ENCODE data around the gene TAS2R41.

Gene TAS2R41

DNA sequence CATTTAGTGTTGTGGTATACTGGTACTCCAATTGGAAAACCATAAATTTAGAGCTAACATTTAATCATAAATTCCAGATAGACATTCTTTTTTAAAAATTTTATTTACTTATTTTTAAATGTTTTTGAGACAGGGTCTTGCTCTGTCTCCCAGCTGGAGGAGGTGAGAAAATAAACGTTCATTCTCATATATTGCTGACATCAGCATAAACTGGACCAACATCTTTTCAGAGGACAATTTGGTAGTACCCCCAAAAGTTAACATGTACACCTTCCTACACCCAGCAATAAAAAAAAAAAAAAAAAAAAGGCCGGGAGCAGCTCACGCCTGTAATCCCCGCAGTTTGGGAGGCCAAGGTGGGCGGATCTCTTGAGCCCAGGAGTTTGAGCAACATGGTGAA is 29.2 kb upstream of the TAS2R41 start:
- DNase-seq (ENCODE audit: low read depth) = no peak
- no peak overlapping the region for H3K4me3 ChIP-seq (ENCODE audit: low read length)
- TF ChIP-seq, protein P1, sequence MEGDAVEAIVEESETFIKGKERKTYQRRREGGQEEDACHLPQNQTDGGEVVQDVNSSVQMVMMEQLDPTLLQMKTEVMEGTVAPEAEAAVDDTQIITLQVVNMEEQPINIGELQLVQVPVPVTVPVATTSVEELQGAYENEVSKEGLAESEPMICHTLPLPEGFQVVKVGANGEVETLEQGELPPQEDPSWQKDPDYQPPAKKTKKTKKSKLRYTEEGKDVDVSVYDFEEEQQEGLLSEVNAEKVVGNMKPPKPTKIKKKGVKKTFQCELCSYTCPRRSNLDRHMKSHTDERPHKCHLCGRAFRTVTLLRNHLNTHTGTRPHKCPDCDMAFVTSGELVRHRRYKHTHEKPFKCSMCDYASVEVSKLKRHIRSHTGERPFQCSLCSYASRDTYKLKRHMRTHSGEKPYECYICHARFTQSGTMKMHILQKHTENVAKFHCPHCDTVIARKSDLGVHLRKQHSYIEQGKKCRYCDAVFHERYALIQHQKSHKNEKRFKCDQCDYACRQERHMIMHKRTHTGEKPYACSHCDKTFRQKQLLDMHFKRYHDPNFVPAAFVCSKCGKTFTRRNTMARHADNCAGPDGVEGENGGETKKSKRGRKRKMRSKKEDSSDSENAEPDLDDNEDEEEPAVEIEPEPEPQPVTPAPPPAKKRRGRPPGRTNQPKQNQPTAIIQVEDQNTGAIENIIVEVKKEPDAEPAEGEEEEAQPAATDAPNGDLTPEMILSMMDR (conservative IDR thresholded peaks at IDR 0.05; ENCODE audit: low read length) = no peak

GRCh38 chr7:143449793-143450192 is 27.9 kb upstream of the TAS2R41 start:
- no peak for DNase-seq (ENCODE audit: low read depth)
- H3K4me3 ChIP-seq (ENCODE audit: low read length) = no peak overlapping the region
- TF ChIP-seq, protein P1 (conservative IDR thresholded peaks at IDR 0.05; ENCODE audit: low read length) = no peak

- H3K4me3 ChIP-seq (ENCODE audit: low read length) = no peak overlapping the region
- TF ChIP-seq, protein P1 (conservative IDR thresholded peaks at IDR 0.05; ENCODE audit: low read length) = no peak
- DNase-seq (ENCODE audit: low read depth) = no peak
Observed at GRCh38 chr7:143451122-143451521, 26.6 kb upstream of the TAS2R41 start.

DNA sequence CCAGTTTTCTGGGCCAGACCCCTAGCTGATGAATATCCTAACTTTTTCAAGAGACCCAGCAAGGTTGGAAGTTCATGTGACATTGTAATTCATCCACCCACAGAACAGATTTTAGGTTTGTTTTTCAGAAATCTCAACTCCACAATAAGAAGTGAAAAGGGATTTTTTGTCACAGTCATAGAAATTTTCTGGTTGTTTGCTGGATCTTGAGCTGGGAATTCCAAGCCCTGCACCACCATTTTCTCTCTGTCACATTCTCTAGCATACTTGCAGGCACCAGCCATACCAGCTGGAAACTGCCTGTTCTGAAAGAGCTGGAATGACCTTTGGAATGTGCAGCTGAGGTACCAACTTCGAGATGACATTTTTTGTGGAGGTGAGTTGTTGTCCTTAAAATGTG is 25.9 kb upstream of the TAS2R41 start:
- DNase-seq (ENCODE audit: low read depth) = no peak
- TF ChIP-seq, protein P1 (conservative IDR thresholded peaks at IDR 0.05; ENCODE audit: low read length) = no peak
- H3K4me3 ChIP-seq (ENCODE audit: low read length) = no peak overlapping the region

DNA sequence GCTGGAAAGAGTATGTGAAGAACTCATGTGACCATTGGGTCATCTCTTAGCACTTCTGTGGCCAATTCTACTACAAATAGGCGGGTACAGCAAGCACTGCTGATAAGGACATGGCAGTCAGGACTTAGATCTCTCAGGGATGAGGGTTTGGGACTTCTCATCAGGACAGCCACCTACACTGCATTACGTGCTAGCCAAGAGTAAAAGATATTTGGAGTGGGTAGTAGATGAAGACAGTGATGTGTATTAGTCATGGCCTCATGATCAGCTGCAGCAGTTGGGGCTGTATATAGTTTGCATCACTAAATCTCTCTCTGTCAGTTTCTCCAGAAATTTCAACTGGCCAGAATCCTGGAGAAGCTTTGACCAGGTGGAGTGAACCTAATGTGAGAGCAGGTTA is 25.2 kb upstream of the TAS2R41 start:
- H3K4me3 ChIP-seq (ENCODE audit: low read length) = no peak overlapping the region
- no peak for DNase-seq (ENCODE audit: low read depth)
- TF ChIP-seq, protein P1 (conservative IDR thresholded peaks at IDR 0.05; ENCODE audit: low read length) = no peak

DNA sequence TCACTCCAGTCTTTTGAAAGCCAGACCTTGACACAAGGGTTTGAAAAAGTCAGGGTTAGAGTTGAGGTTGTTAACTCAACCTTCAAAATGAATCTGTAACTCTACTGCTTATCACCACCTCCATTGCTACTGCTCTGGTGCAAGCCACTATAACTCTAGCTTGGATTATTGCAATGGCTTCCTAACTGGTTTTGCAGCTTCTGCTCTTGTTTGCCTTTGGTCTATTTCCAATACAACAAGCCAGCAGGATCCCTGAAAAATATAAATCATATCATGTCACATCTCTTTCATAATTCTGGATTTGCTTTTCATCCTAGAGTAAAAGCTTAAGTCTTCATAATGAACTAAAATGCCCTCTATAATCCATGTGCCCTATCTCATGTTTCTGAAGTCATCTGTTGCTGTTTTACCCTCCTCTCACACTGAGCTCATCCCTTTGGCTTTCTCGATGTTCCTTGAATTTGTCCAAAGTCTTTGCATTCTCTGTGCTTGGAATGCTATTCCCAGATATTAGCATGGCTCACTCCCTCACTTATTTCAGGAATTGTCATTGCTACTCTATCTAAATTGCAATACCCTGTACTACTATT is 23.5 kb upstream of the TAS2R41 start:
- DNase-seq (ENCODE audit: low read depth) = peak; percentile 44
- H3K4me3 ChIP-seq (ENCODE audit: low read length) = no peak overlapping the region
- TF ChIP-seq, protein P1 (conservative IDR thresholded peaks at IDR 0.05; ENCODE audit: low read length) = no peak

DNA sequence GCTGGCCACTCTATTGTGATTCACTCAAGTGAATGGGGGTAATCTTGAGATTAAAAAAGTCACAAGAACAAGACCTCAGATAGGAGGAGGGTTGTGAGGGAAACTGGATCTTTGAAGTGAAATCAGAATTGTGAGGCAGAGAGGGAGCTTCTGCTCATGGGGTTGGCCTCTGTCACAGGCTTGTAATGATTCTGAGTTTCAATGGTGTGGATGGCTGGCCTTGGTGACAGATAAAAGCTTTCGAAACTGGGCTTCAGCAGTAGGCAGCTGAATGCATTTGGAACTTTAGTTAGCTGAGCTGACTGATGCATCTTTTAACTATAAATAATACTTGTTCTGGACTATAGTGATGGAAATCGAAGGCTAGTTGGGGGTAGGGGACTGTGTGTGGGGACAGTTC is 22.2 kb upstream of the TAS2R41 start:
- DNase-seq (ENCODE audit: low read depth) = no peak
- no peak overlapping the region for H3K4me3 ChIP-seq (ENCODE audit: low read length)
- TF ChIP-seq, protein P1 (conservative IDR thresholded peaks at IDR 0.05; ENCODE audit: low read length) = no peak

Data from AG10803 (cell line).